ENCODE data around the gene NELFE. TPM values are rescaled to one million over a fixed set of nuclear protein-coding genes. Genes with fewer than 3 reads are reported as not detected.

Gene NELFE
- total and polyA plus RNA-seq, 2 of the 13 experiments (the other 11 are each of a cell fraction or from before 2014, with no cell fraction given): 51.3 to 69.8 TPM

- TF ChIP-seq ZBTB34 (CRISPR knock-in tag; IDR thresholded peaks at IDR 0.05) (no peak; the same call in 1 of the 2 replicates), NFKB2 (CRISPR knock-in tag; IDR thresholded peaks at IDR 0.05; ENCODE audit: borderline replicate concordance) (peak; percentile 47), HMGA1 (CRISPR knock-in tag; conservative IDR thresholded peaks at IDR 0.05) (no peak), MLXIP (CRISPR knock-in tag; IDR thresholded peaks at IDR 0.05; ENCODE audit: borderline replicate concordance) (no peak), ZFAT (CRISPR knock-in tag; conservative IDR thresholded peaks at IDR 0.05) (no peak), REL (CRISPR knock-in tag; conservative IDR thresholded peaks at IDR 0.05) (no peak), RORA (CRISPR knock-in tag; IDR thresholded peaks at IDR 0.05) (no peak), FOXA3 (CRISPR knock-in tag; IDR thresholded peaks at IDR 0.05) (peak; percentile 96), XBP1 (CRISPR knock-in tag; IDR thresholded peaks at IDR 0.05) (no peak), SMAD9 (CRISPR knock-in tag; IDR thresholded peaks at IDR 0.05) (peak; percentile 79; the same call in 1 of the 2 replicates), ZHX1 (CRISPR knock-in tag; IDR thresholded peaks at IDR 0.05; ENCODE audit: low read depth) (0 out of 2 replicates have a peak, but pooled peaks have one; percentile 59), ZNF891 (CRISPR knock-in tag; IDR thresholded peaks at IDR 0.05) (peak; percentile 24; the same call in 1 of the 2 replicates), SPEN (CRISPR knock-in tag; IDR thresholded peaks at IDR 0.05; ENCODE audit: low read depth) (peak; percentile 73), DRAP1 (CRISPR knock-in tag; IDR thresholded peaks at IDR 0.05) (peak; percentile 100), ZC3H13 (CRISPR knock-in tag; IDR thresholded peaks at IDR 0.05) (peak; percentile 94), GMEB2 (CRISPR knock-in tag; IDR thresholded peaks at IDR 0.05; ENCODE audit: low read depth) (no peak), CENPX (CRISPR knock-in tag; IDR thresholded peaks at IDR 0.05) (no peak), THRA (CRISPR knock-in tag; IDR thresholded peaks at IDR 0.05; ENCODE audit: borderline replicate concordance) (peak; percentile 80)
Measured at GRCh38 chr6:31945507-31946369, 13.0 kb downstream of the NELFE start, which contains the start of gene CFB (continued).
